SU-DHL-6 (cell line): Measurements from ENCODE around the gene PKD1.

ENCODE experiments used
- H2AFZ ChIP-seq: fragments of 200-600 bp; sonication (generic); 2 replicates; pipeline ENCODE4 v1.6.1; 2014; ENCODE audit warnings: low read depth, mild to moderate bottlenecking, moderate library complexity, mixed read lengths, antibody characterized with exemption, low read length; ENCODE audit not compliant: severe bottlenecking
- H3F3A ChIP-seq: fragments of 200-600 bp; shearing (Covaris generic); 2 replicates; pipeline ENCODE4 v1.6.0; 2016; ENCODE audit warnings: antibody characterized with exemption, mild to moderate bottlenecking; ENCODE audit not compliant: insufficient read depth
- H3K27ac ChIP-seq: fragments of 200-600 bp; sonication (generic); 2 replicates; pipeline ENCODE4 v1.5.1; 2016; ENCODE audit warnings: low read depth, mild to moderate bottlenecking, low read length, moderate library complexity, mixed read lengths
- H3K27me3 ChIP-seq: fragments of 200-600 bp; sonication (generic), shearing (Covaris generic); 2 replicates; pipeline ENCODE4 v1.6.0; 2014; ENCODE audit warnings: mild to moderate bottlenecking, low read length
- H3K36me3 ChIP-seq: fragments of 200-600 bp; sonication (generic); 2 replicates; pipeline ENCODE4 v1.6.1; 2014; ENCODE audit warnings: mild to moderate bottlenecking, low read length, mixed read lengths
- H3K4me2 ChIP-seq: fragments of 300-600, 200-600 bp; shearing (Covaris generic), sonication (generic); 2 replicates; pipeline ENCODE4 v1.6.0; 2014; ENCODE audit warnings: low read length, low read depth, mild to moderate bottlenecking; ENCODE audit not compliant: poor library complexity, severe bottlenecking
- H3K4me3 ChIP-seq: fragments of 200-600 bp; sonication (generic); 2 replicates; pipeline ENCODE4 v1.5.1; 2014; ENCODE audit warnings: antibody characterized with exemption, low read length, mild to moderate bottlenecking, mixed read lengths; ENCODE audit not compliant: insufficient read depth, poor library complexity, severe bottlenecking
- H3K79me2 ChIP-seq: fragments of 200-600 bp; sonication (generic); 2 replicates; pipeline ENCODE4 v1.6.1; 2014; ENCODE audit warnings: mild to moderate bottlenecking, low read length, moderate library complexity; ENCODE audit not compliant: insufficient read depth
- H3K9ac ChIP-seq: fragments of 200-600 bp; sonication (generic); 2 replicates; pipeline ENCODE4 v1.7.0; 2014; ENCODE audit warnings: mild to moderate bottlenecking, low read length
- H3K9me2 ChIP-seq: fragments of 200-600 bp; sonication (generic); replicated peaks from 2 replicates; pipeline ENCODE4 v1.6.1; 2014; ENCODE audit warnings: low read length; ENCODE audit not compliant: insufficient read depth
- H3K9me3 ChIP-seq: fragments of 200-600 bp; sonication (generic); 2 replicates; pipeline ENCODE4 v1.6.1; 2014; ENCODE audit warnings: low read length, mixed read lengths; ENCODE audit not compliant: insufficient read depth
- H4K20me1 ChIP-seq: fragments of 200-600 bp; sonication (generic); 2 replicates; pipeline ENCODE4 v1.6.1; 2014; ENCODE audit warnings: low read depth, mild to moderate bottlenecking, antibody characterized with exemption, low read length, moderate library complexity, mixed read lengths
- CTCF ChIP-seq: fragments of 200-600 bp; sonication (generic); IDR thresholded peaks from one replicate; pipeline ENCODE4 v1.5.1; 2017; ENCODE audit warnings: antibody characterized with exemption, mild to moderate bottlenecking, low read length, moderate library complexity; ENCODE audit not compliant: insufficient read depth, poor library complexity, severe bottlenecking
- EZH2phosphoT487 ChIP-seq: fragments of 200-600 bp; sonication (generic), shearing (Covaris generic); conservative IDR thresholded peaks from 2 replicates; pipeline ENCODE4 v1.6.1; 2018; ENCODE audit warnings: mild to moderate bottlenecking, antibody characterized with exemption, low read length, moderate library complexity, mixed read lengths

PKD1 gene

GRCh38 chr16:2096853-2097595 lies 38.7 kb downstream of the PKD1 start:
- Histone ChIP-seq H3K36me3 (no peaks in the 10 kb centered on the region), H3K9me2 (no peaks in the 10 kb centered on the region), H4K20me1 (no peaks in the 10 kb centered on the region), H3K79me2 (no peaks in the 10 kb centered on the region), H3K9ac (no peak overlapping the region), H3K4me3 (no peak overlapping the region), H3K9me3 (no peaks in the 10 kb centered on the region), H3K4me2 (no peak overlapping the region), H3F3A (no peaks in the 10 kb centered on the region), H2AFZ (no peak overlapping the region), H3K27me3 (no peaks in the 10 kb centered on the region), H3K27ac (no peak overlapping the region)
- no peak for TF ChIP-seq CTCF

- Histone ChIP-seq H3F3A (no peaks in the 10 kb centered on the region), H3K4me3 (no peak overlapping the region), H3K27ac (no peak overlapping the region), H3K27me3 (no peaks in the 10 kb centered on the region), H3K36me3 (no peaks in the 10 kb centered on the region), H4K20me1 (no peaks in the 10 kb centered on the region), H3K9ac (no peak overlapping the region), H3K4me2 (no peak overlapping the region), H3K79me2 (no peaks in the 10 kb centered on the region), H3K9me3 (no peaks in the 10 kb centered on the region), H3K9me2 (no peaks in the 10 kb centered on the region), H2AFZ (no peak overlapping the region)
- TF ChIP-seq CTCF = no peak
- TF ChIP-seq EZH2phosphoT487 = no peak
Measured at GRCh38 chr16:2095918-2096582, 39.6 kb downstream of the PKD1 start.

- H3K27ac ChIP-seq = no peak overlapping the region
- no peaks in the 10 kb centered on the region for H3K27me3 ChIP-seq
- no peaks in the 10 kb centered on the region for H4K20me1 ChIP-seq
- H3K4me2 ChIP-seq = no peak overlapping the region
- H3K9me2 ChIP-seq = no peaks in the 10 kb centered on the region
- H3K36me3 ChIP-seq = no peaks in the 10 kb centered on the region
- H3F3A ChIP-seq = no peaks in the 10 kb centered on the region
- no peak overlapping the region for H3K4me3 ChIP-seq
- H3K9ac ChIP-seq = no peak overlapping the region
- H3K79me2 ChIP-seq = no peaks in the 10 kb centered on the region
- no peaks in the 10 kb centered on the region for H3K9me3 ChIP-seq
- no peak for TF ChIP-seq EZH2phosphoT487
- no peak for TF ChIP-seq CTCF
- H2AFZ ChIP-seq = no peak overlapping the region
Measured at GRCh38 chr16:2095315-2095853, 40.3 kb downstream of the PKD1 start.
